K562 (cell line): Measurements from ENCODE around the gene HEG1. TPM values are rescaled to one million over a fixed set of nuclear protein-coding genes. Genes with fewer than 3 reads are reported as not detected.

ENCODE experiments used
- ATAC-seq: fragments of 200-7000 bp; cut with Tn5 transposase; 3 replicates; pipeline ENCODE4 v1.9.1; 2020; ENCODE audit warnings: moderate library complexity
- BruUV-seq: library from RNA; stranded (reverse); fragments of 400-500 nt; replicated peaks from 2 replicates; lab custom pipeline; 2021; lab: Mats Ljungman, UMichigan
- CTCF ChIA-PET: fragments of 300-600 bp; formaldehyde crosslinking; extraction: SDS; loops from one replicate; lab custom pipeline; 2021; ENCODE audit warnings: low intra/inter-chr PET ratio; lab: Yijun Ruan, JAX
- POLR2A ChIA-PET: fragments of 300-600, 350-650 bp; sonication (Branson Sonifier 250); formaldehyde crosslinking; extraction: SDS; loops from one replicate; lab custom pipeline; 2021; ENCODE audit warnings: antibody characterized with exemption, inconsistent platforms; lab: Yijun Ruan, JAX
- DNase-seq, 4 experiments: peaks; one replicate each; pipeline versions ENCODE4 v3.0.0 to v3.0.0-alpha.2; 2011 to 2018; ENCODE audit warnings: low spot score in 3 of 4, mixed read lengths in 3 of 4; ENCODE audit errors: extremely low read depth in 1 of 4
- FAIRE-seq: peaks from 2 replicates; lab custom pipeline; 2011; peaks lifted over from hg19 to GRCh38; lab: Jason Lieb, UNC
- H2AFZ ChIP-seq: 2 replicates; pipeline ENCODE4 v1.6.0; 2011; ENCODE audit warnings: low read depth, low read length, control low read depth, inconsistent platforms
- H3K27ac ChIP-seq: fragments of 200-600 bp; 3 replicates; pipeline ENCODE4 v1.8.0; 2011; ENCODE audit warnings: low read depth, mild to moderate bottlenecking, control low read depth, inconsistent platforms, low read length, moderate library complexity, mixed read lengths; ENCODE audit errors: extremely low read depth
- H3K27me3 ChIP-seq, 2 experiments: fragments of 300-600 bp in 1 of 2; 2 replicates in 1 of 2; 3 replicates in 1 of 2; pipeline versions ENCODE4 v1.6.0 to v1.8.0; 2011; ENCODE audit warnings: inconsistent platforms in 2 of 2, low read length in 2 of 2, mild to moderate bottlenecking in 1 of 2, mixed read lengths in 1 of 2, moderate library complexity in 1 of 2; ENCODE audit not compliant: control insufficient read depth in 2 of 2, insufficient read depth in 2 of 2
- H3K36me3 ChIP-seq: fragments of 300-600 bp; 3 replicates; pipeline ENCODE4 v1.8.0; 2011; ENCODE audit warnings: mild to moderate bottlenecking, low read length, inconsistent platforms; ENCODE audit not compliant: control insufficient read depth, insufficient read depth
- H3K4me1 ChIP-seq, 2 experiments: fragments of 200-600 bp in 1 of 2; replicated peaks in 1 of 2; 2 replicates in 1 of 2; 3 replicates in 1 of 2; pipeline versions ENCODE4 v1.5.1 to v1.8.0; 2011; ENCODE audit warnings: inconsistent platforms in 2 of 2, low read length in 2 of 2, mild to moderate bottlenecking in 1 of 2, mixed read lengths in 1 of 2, moderate library complexity in 1 of 2; ENCODE audit not compliant: control insufficient read depth in 2 of 2, insufficient read depth in 2 of 2
- H3K4me2 ChIP-seq: 2 replicates; pipeline ENCODE4 v1.6.1; 2011; ENCODE audit warnings: low read length, control low read depth, inconsistent platforms, mixed read lengths; ENCODE audit not compliant: insufficient read depth
- H3K4me3 ChIP-seq: fragments of 200-600 bp; sonication (generic), shearing (Covaris generic); 2 replicates; pipeline ENCODE4 v1.5.1; 2016; ENCODE audit warnings: control low read depth, inconsistent platforms
- H3K79me2 ChIP-seq: fragments of 200-600 bp; 3 replicates; pipeline ENCODE4 v1.8.0; 2011; ENCODE audit warnings: low read length, inconsistent platforms; ENCODE audit not compliant: control insufficient read depth, insufficient read depth
- H3K9ac ChIP-seq, 2 experiments: 2 replicates each; pipeline versions ENCODE4 v1.6.0 to v1.6.1; 2011; ENCODE audit warnings: low read depth in 2 of 2, low read length in 2 of 2, control low read depth in 1 of 2, inconsistent platforms in 1 of 2, mild to moderate bottlenecking in 1 of 2, mixed read lengths in 1 of 2; ENCODE audit not compliant: insufficient read depth in 1 of 2
- H3K9me1 ChIP-seq: one replicate; pipeline ENCODE4 v1.6.0; 2011; ENCODE audit warnings: inconsistent platforms, mild to moderate bottlenecking, low read length, moderate library complexity; ENCODE audit not compliant: control insufficient read depth, insufficient read depth
- H3K9me3 ChIP-seq: replicated peaks from 2 replicates; pipeline ENCODE4 v1.5.1; 2011; ENCODE audit warnings: low read depth, low read length, inconsistent platforms; ENCODE audit not compliant: control insufficient read depth, insufficient read depth
- H4K20me1 ChIP-seq: replicated peaks from 2 replicates; pipeline ENCODE4 v1.6.1; 2011; ENCODE audit warnings: low read length, inconsistent platforms, mixed read lengths; ENCODE audit not compliant: control insufficient read depth, insufficient read depth
- HDAC3 ChIP-seq: fragments of 450-650 bp; IDR thresholded peaks from 2 replicates; pipeline ENCODE4 v1.6.1; 2018; ENCODE audit warnings: borderline replicate concordance, mild to moderate bottlenecking, moderate library complexity; ENCODE audit not compliant: partially characterized antibody
- KDM1A ChIP-seq, 2 experiments: fragments of 450-650 bp; IDR thresholded peaks; 2 replicates each; pipeline ENCODE4 v1.6.1; 2016; ENCODE audit warnings: mild to moderate bottlenecking in 2 of 2
- MNT ChIP-seq, 2 experiments: fragments of 450-650 bp; conservative IDR thresholded peaks; 2 replicates each; pipeline ENCODE4 v1.6.1; 2017; ENCODE audit warnings: mild to moderate bottlenecking in 2 of 2, moderate library complexity in 2 of 2
- RCOR1 ChIP-seq, 2 experiments: IDR thresholded peaks; 2 replicates each; pipeline ENCODE4 v1.6.1; 2012; ENCODE audit warnings: low read depth in 2 of 2, low read length in 2 of 2, borderline replicate concordance in 1 of 2, improper control_type of control experiment in 1 of 2
- SIN3B ChIP-seq: fragments of 450-650 bp; IDR thresholded peaks from 2 replicates; pipeline ENCODE4 v1.6.1; 2017; ENCODE audit warnings: low read depth, mild to moderate bottlenecking, moderate library complexity
- SRSF9 ChIP-seq: fragments of 200-400 bp; formaldehyde crosslinking; IDR thresholded peaks from 2 replicates; pipeline ENCODE4 v1.6.1; 2017; ENCODE audit warnings: low read depth, low read length, borderline replicate concordance
- ZBED1 ChIP-seq: IDR thresholded peaks from 2 replicates; pipeline ENCODE4 v1.6.1; 2014
- ZNF444 ChIP-seq: fragments of 250-450 bp; sonication (Bioruptor Pico); IDR thresholded peaks from 2 replicates; pipeline ENCODE4 v1.4.0; 2020; ENCODE audit warnings: mild to moderate bottlenecking, moderate library complexity
- WGBS: fragments of 100-300 bp; shearing (Covaris generic); methylation state at CpG from one replicate; pipeline ENCODE4 v1.1.6; 2016; ENCODE audit warnings: low coverage, mixed read lengths; ENCODE audit not compliant: insufficient coverage; ENCODE audit errors: missing lambda C conversion rate; 5-methylcytosine and 5-hydroxymethylcytosine counted together
- in situ Hi-C: fragments of 300-500 bp; cut with MboI; formaldehyde crosslinking; loops from 4 replicates; pipeline ENCODE4 v1.15.0; 2018; ENCODE audit warnings: inconsistent platforms, mixed read lengths
- intact Hi-C: fragments of 100-400 bp; cut with micrococcal nuclease; formaldehyde crosslinking; loops from 2 replicates; pipeline ENCODE4 v1.14.2; 2022
- polyA plus RNA-seq, 8 experiments: library from polyadenylated mRNA; depleted of rRNA in 4 of 8; stranded (reverse) in 5 of 8; unstranded in 3 of 8; fragments of >200 nt; fragmentation: Nextera tagmentation in 2 of 8; fragmentation: Illumina TruSeq in 1 of 8; extraction: Ambion mirVana in 2 of 8; extraction: Trizol in 1 of 8; gene quantifications; 2 replicates each; pipeline versions ENCODE4 v1.2.1 to v1.2.3, GENCODE V29; 2011 to 2014; ENCODE audit warnings: inconsistent platforms in 1 of 8, missing spikeins in 1 of 8
- total RNA-seq, 7 experiments: library from RNA; depleted of rRNA in 6 of 7; stranded (reverse); fragments of >200 nt in 6 of 7; fragmentation: Illumina TruSeq in 2 of 7; extraction: Trizol in 2 of 7; gene quantifications; 2 replicates each; pipeline versions ENCODE4 v1.2.1 to v1.2.3, GENCODE V29; 2011 to 2021; ENCODE audit warnings: low replicate concordance in 1 of 7

The HEG1 gene
- total and polyA plus RNA-seq, 9 of the 15 experiments (the other 6 are each of a cell fraction or from before 2014, with no cell fraction given): 0.24 TPM; not detected in 8

GRCh38 chr3:125080077-125080476, 24.3 kb upstream of the HEG1 start (continued):
- no peak for TF ChIP-seq HDAC3
- no peak for TF ChIP-seq ZBED1
- TF ChIP-seq SRSF9: no peak
- TF ChIP-seq ZNF444 (CRISPR knock-in tag): no peak
- no peak for TF ChIP-seq SIN3B
- TF ChIP-seq, all 486 proteins: peak for 0

DNA sequence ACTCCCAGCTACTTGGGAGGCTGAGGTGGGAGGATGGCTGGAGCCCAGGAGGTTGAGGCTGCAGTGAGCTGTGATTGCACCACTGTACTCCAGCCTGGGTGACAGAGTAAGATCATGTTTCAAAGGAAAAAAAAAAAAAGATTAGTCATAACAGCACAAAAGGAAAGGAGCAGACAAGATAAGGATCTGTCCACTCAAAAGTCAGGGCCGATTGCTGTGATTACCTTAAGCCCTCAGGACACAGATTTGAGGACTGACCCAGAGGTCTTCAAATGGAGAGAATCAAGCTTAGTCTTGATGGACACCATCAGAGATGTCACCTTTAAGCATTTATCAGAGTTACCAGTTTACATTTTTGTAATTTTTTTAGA, 23.9 kb upstream of the HEG1 start:
- POLR2A ChIA-PET: interaction anchor here (0.6 kb wide), 1 partner anchor 511 kb away, joined by 4 read pairs; no protein-coding TSS in a partner anchor
- CTCF ChIA-PET: no interaction called here
- no TSS peak for BruUV-seq

More for the DNA sequence above, 23.9 kb upstream of the HEG1 start:
- TF ChIP-seq MNT (conservative IDR thresholded peaks at IDR 0.05): no peak
- peak in 1 of 2 experiments; percentile 40; a peak in 1 of 4 replicates for TF ChIP-seq KDM1A (IDR thresholded peaks at IDR 0.05)
- TF ChIP-seq RCOR1 (IDR thresholded peaks at IDR 0.05; ENCODE audit: borderline replicate concordance in 1 of 2, low read depth in 2 of 2, low read length in 2 of 2): peak in 1 of 2 experiments; percentile 36; a peak in 1 of 4 replicates
- TF ChIP-seq, all 486 proteins: peak for 2
- H3K27ac ChIP-seq: no peak overlapping the region
- H3K9me1 ChIP-seq: no peaks in the 10 kb centered on the region
- no peak overlapping the region for H3K4me3 ChIP-seq
- WGBS: no CpG with 5 or more reads among the region's 1 CpG
- DNase-seq: no peak
- H3K36me3 ChIP-seq: no peaks in the 10 kb centered on the region
- no peak for ATAC-seq
- no peaks in the 10 kb centered on the region for H4K20me1 ChIP-seq
- H3K4me2 ChIP-seq: no peak overlapping the region
- no peak overlapping the region for H2AFZ ChIP-seq
- H3K9ac ChIP-seq: no peak overlapping the region
- intact Hi-C loops (no loop called here), in situ Hi-C loops (no loop called here)
- H3K79me2 ChIP-seq: no peaks in the 10 kb centered on the region
- no peak for FAIRE-seq
- H3K4me1 ChIP-seq: no peaks in the 10 kb centered on the region
- H3K27me3 ChIP-seq: peaks cover 0 to 8% of the 10 kb centered on the region in 2 experiments; a peak in 3 of 5 replicates
- no peaks in the 10 kb centered on the region for H3K9me3 ChIP-seq
